GM19240 (cell line): ENCODE results near the gene SLC25A23.
A peak's percentile ranks its signal among the peaks of the same experiment; 100 is the strongest.

Experiments
- DNase-seq: peaks from one replicate; pipeline ENCODE4 v3.0.0; 2011; ENCODE audit warnings: low spot score; ENCODE audit not compliant: insufficient read length

Gene SLC25A23

GRCh38 chr19:6481541-6482342, 22.1 kb upstream of the SLC25A23 start, which contains the start of gene DENND1C:
TSS of gene DENND1C (minus strand) at chr19:6481787. CDS start at chr19:6481695, 92 bp downstream.
- peak; percentile 65 for DNase-seq

GRCh38 chr19:6480848-6481415, 21.3 kb upstream of the SLC25A23 start:
- DNase-seq = no peak

GRCh38 chr19:6479836-6480398, 20.3 kb upstream of the SLC25A23 start:
- DNase-seq = no peak

- no peak for DNase-seq
Measured at GRCh38 chr19:6478815-6479214, 19.2 kb upstream of the SLC25A23 start.

- no peak for DNase-seq
Measured at GRCh38 chr19:6476896-6477431, 17.4 kb upstream of the SLC25A23 start.

GRCh38 chr19:6476155-6476895, 16.7 kb upstream of the SLC25A23 start:
- no peak for DNase-seq

GRCh38 chr19:6475321-6476108, 15.9 kb upstream of the SLC25A23 start:
- DNase-seq = no peak

GRCh38 chr19:6473647-6474046, 14.1 kb upstream of the SLC25A23 start:
- DNase-seq = no peak

GRCh38 chr19:6472713-6473112, 13.1 kb upstream of the SLC25A23 start:
- DNase-seq = no peak

GRCh38 chr19:6471076-6471475, 11.5 kb upstream of the SLC25A23 start:
- DNase-seq = no peak

GRCh38 chr19:6470173-6470572, 10.6 kb upstream of the SLC25A23 start:
- DNase-seq = no peak

- no peak for DNase-seq
Measured at GRCh38 chr19:6467384-6467783, 7.8 kb upstream of the SLC25A23 start.

GRCh38 chr19:6466526-6467248, 7.1 kb upstream of the SLC25A23 start:
- DNase-seq = no peak

GRCh38 chr19:6465663-6466062, 6.1 kb upstream of the SLC25A23 start:
- no peak for DNase-seq

GRCh38 chr19:6465006-6465405, 5.4 kb upstream of the SLC25A23 start:
- DNase-seq = no peak

- DNase-seq = no peak
Measured at GRCh38 chr19:6464070-6464873, 4.7 kb upstream of the SLC25A23 start, which contains the start of gene CRB3. TSS of gene CRB3 (plus strand) at chr19:6464271. CDS start at chr19:6464702, 431 bp downstream.

GRCh38 chr19:6460099-6460884, 700 bp upstream of the SLC25A23 start:
- peak; percentile 94 for DNase-seq

GRCh38 chr19:6458695-6459261, 814 bp downstream of the SLC25A23 start:
- DNase-seq = no peak
